T follicular helper cell (primary cell): Measurements from ENCODE around the gene PLD4.
"Not testable (repeated sequence)": the region's sequence is repeated elsewhere in the genome, so short reads cannot be mapped to it uniquely, and the experiment has no call there.

ENCODE experiments used
- DNase-seq: peaks from one replicate; pipeline ENCODE4 v3.0.0-alpha.2; 2020; ENCODE audit warnings: low read depth

PLD4 gene

GRCh38 chr14:104898870-104899510 lies 25.7 kb upstream of the PLD4 start:
- DNase-seq = no peak

DNA sequence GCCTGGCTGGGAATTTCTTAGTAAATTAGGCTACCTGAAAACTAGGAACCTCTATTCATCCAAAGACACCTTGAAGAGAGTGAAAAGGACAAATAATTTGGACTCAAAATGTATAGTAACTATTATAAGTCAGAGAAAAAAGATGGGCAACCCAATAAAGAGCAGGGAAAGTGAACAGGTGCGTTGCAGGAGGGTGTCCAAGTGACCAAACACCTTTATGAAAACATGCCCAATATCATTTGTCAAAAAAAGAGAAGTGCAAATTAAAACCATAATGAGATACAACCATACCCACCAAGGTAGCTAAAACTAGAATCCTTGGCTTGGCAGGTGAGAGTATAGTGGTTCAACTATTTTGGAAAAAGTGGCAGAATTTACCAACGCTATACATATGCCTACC lies 24.9 kb upstream of the PLD4 start:
- no peak for DNase-seq

DNA sequence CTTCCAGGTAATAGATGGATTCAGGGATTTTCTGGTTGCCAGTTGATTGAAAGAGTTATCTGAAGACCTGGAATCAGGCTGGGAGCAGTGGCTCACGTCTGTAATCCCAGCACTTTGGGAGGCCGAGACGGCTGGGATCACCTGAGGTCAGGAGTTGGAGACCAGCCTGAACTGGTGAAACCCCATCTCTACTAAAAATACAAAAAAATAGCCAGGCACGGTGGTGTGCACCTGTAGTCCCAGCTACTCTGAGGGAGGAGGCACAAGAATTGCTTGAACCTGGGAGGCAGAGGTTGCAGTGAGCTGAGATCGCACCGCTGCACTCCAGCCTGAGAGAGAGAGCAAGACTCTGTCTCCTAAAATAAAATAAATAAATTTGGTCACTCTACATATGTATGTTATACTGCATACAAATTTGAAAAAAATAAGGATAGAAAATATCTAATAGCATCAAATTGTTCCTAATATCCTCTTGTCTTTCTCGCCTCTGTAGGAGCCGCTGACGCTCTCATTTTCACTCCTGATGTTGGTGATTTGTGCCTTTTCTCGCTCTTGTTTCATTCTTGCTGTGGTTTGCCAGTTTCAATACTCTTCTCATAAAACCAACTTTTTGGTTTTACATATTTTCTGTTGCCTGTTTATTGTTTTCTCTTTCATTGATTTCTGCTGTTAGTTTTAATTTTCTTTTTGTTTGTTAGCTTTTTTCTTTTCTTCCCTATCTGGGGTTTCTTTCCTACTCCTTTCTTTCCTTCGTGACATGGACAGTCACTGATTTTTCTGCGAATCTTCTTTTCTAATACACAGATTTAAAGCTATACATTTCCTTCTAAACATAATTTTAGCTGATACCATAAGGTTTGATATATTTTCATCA lies 23.8 kb upstream of the PLD4 start:
- no peak for DNase-seq

DNA sequence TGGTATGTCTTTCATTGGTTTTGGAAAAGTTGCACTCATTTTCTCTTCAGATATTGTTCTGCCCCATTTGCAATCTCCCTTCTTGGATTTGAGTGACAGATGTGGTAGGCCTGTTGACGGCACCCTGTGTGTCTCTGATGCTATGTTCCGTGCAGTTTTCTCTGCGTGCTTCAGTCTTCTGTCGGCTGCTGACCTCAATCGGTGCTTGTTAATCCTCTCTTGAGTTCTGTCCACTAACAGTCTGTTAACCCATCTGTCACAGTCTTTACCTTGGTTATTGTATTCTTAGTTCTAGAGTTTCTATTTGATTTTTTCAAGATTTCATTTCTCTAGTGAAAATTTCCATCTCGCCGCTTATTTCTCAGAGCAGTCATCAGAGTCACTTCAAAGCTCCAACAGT lies 20.7 kb upstream of the PLD4 start:
- DNase-seq = no peak

DNA sequence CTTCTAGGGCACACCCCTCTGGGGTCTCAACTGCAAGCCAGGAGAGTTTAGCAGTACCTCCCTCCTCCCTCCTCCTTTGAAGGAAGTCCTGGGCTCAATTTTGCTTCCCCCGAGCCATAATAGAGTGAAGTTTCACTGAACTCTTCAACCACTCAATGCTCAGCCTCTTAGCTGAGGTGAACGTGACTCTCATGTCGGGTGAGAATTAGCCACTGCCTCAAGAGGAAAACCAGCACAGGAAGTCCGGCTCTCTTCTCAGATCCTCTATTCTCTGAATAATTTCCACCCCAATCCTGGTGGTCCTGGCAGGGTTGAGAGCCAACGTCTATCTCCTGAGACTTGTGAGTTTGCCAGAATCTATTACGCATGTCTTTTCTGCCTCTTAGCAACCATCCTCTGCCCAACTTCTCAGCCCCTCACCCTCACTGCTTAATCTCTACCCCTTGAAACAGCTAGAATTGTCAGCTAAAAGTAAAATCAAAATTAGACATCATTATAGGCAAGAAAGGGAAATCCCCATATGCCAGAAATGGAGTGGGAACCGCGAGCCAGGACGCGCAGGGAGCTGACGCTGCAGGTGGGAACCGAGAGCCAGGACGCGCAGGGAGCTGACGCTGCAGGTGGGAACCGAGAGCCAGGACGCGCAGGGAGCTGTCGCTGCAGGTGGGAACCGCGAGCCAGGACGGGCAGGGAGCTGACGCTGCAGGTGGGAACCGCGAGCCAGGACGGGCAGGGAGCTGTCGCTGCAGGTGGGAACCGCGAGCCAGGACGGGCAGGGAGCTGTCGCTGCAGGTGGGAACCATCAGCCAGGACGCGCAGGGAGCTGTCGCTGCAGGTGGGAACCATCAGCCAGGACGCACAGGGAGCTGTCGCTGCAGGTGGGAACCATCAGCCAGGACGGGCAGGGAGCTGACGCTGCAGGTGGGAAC lies 19.8 kb upstream of the PLD4 start:
- not testable (repeated sequence) for DNase-seq

GRCh38 chr14:104905579-104905933 lies 19.1 kb upstream of the PLD4 start:
- not testable (repeated sequence) for DNase-seq

GRCh38 chr14:104908303-104908702 lies 16.4 kb upstream of the PLD4 start:
- no peak for DNase-seq

GRCh38 chr14:104912053-104912452 lies 12.6 kb upstream of the PLD4 start:
- no peak for DNase-seq

DNA sequence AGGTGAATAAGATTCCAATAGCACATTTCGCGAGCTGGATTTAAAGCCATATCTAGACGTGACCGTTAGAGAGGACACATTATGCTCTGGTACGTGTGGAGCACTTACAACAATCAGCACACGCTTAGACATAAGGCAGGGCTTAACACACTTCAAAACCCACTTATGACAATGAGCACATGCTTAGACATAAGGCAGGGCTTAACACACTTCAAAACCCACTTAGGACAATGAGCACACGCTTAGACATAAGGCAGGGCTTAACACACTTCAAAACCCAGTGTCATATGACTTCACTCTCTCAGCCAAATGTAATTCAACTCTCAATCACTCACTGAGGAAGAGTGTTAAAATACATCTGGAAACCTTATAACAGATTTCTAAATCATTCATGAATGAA lies 11.2 kb upstream of the PLD4 start:
- no peak for DNase-seq

- no peak for DNase-seq
Observed at GRCh38 chr14:104917116-104917515, 7.6 kb upstream of the PLD4 start.

DNA sequence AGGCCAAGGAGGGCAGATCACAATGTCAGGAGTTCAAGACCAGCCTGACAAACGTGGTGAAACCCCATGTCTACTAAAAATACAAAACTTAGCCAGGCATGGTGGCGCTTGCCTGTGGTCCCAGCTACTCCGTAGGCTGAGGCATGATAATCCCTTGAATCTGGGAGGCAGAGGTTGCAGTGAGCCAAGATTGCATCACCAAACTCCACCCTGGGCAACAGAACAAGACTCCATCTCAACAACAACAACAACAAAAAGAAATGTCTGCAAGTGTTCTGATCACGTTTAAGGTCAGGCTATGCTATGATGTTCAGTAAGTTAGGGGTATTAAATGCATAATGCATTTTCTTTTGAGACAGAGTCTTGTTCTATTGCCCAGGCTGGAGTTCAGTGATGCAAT lies 6.7 kb upstream of the PLD4 start:
- no peak for DNase-seq

GRCh38 chr14:104919152-104919992 lies 5.3 kb upstream of the PLD4 start:
- DNase-seq = not testable (repeated sequence)

- DNase-seq = no peak
Observed at GRCh38 chr14:104919993-104920315, 4.7 kb upstream of the PLD4 start.

- no peak for DNase-seq
Observed at GRCh38 chr14:104923640-104924420, 849 bp upstream of the PLD4 start.

GRCh38 chr14:104925214-104925854 lies 655 bp downstream of the PLD4 start:
- DNase-seq = no peak

GRCh38 chr14:104925855-104926609 lies 1.4 kb downstream of the PLD4 start:
- DNase-seq = no peak

- no peak for DNase-seq
Observed at GRCh38 chr14:104926619-104927431, 2.1 kb downstream of the PLD4 start.

DNA sequence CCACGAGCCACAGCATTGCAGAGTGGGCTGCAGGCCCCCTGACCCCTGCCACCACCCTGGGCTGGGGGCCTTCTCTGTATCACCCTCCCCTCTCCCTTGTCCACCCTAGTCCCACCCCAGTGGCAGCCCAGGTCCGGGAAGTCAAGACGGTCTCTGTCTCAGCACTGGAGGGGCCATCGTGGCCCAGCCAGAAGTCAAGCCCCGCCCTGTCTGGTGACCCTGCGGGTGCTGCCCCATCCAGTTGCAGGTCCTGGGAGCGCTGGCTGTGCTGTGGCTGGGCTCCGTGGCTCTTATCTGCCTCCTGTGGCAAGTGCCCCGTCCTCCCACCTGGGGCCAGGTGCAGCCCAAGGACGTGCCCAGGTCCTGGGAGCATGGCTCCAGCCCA lies 2.7 kb downstream of the PLD4 start:
- DNase-seq = no peak

DNA sequence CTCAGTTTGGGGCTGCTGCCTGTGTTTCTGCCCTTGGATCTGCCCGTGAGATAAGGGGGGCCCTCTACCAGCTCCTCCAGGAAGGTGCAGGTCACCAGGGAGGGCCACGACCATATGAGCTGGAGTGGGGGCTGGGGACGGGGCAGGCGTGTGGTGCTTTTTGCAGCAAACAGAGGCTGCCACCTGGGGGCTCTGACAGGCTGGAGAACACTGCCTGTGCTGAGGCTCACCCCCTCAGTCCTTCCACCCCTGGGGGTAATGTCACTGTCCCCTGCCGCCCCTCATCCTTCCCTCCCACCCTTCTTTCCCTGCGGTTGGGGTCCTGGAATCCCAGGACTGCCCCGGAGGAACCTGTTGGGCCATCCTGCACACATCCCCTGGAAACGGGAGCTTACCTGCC lies 3.2 kb downstream of the PLD4 start:
- no peak for DNase-seq
